SK-N-SH treated with all-trans-retinoic acid at 6 μM for 48 hours (cell line): ENCODE measurements around the gene ZHX3.
"Not testable (repeated sequence)": the region's sequence is repeated elsewhere in the genome, so short reads cannot be mapped to it uniquely, and the experiment has no call there.

Experiments used
- ATAC-seq: fragments of 200-7000 bp; cut with Tn5 transposase; 3 replicates; pipeline ENCODE4 v1.9.1; 2020; ENCODE audit warnings: mild to moderate bottlenecking, moderate library complexity
- ARNTL ChIP-seq: fragments of 450-650 bp; formaldehyde crosslinking; IDR thresholded peaks from 2 replicates; pipeline ENCODE4 v1.5.0; 2020; ENCODE audit warnings: low read depth, mild to moderate bottlenecking, moderate library complexity, borderline replicate concordance
- BACH2 ChIP-seq: fragments of 250-450 bp; sonication (Bioruptor Pico); IDR thresholded peaks from 2 replicates; pipeline ENCODE4 v1.9.0; 2021; ENCODE audit warnings: mild to moderate bottlenecking, borderline replicate concordance
- ESRRG ChIP-seq: fragments of 250-450 bp; sonication (Bioruptor Pico); IDR thresholded peaks from 2 replicates; pipeline ENCODE4 v1.6.1; 2021; ENCODE audit warnings: mild to moderate bottlenecking
- GLIS3 ChIP-seq: fragments of 250-450 bp; sonication (Bioruptor Pico); IDR thresholded peaks from 2 replicates; pipeline ENCODE4 v1.5.0; 2020; ENCODE audit warnings: mild to moderate bottlenecking, moderate library complexity
- OSR1 ChIP-seq: fragments of 250-450 bp; sonication (Bioruptor Pico); IDR thresholded peaks from 2 replicates; pipeline ENCODE4 v1.8.0; 2022; ENCODE audit warnings: moderate library complexity, mild to moderate bottlenecking, inconsistent platforms
- PPARA ChIP-seq: fragments of 250-450 bp; sonication (Bioruptor Pico); IDR thresholded peaks from 2 replicates; pipeline ENCODE4 v1.5.0; 2020; ENCODE audit warnings: mild to moderate bottlenecking, borderline replicate concordance
- RARB ChIP-seq: fragments of 250-450 bp; sonication (Bioruptor Pico); IDR thresholded peaks from 2 replicates; pipeline ENCODE4 v1.8.0; 2021; ENCODE audit warnings: mild to moderate bottlenecking, moderate library complexity
- SNAI2 ChIP-seq: fragments of 250-450 bp; sonication (Bioruptor Pico); IDR thresholded peaks from 2 replicates; pipeline ENCODE4 v1.5.0; 2020; ENCODE audit warnings: mild to moderate bottlenecking, moderate library complexity
- TCF4 ChIP-seq: fragments of 250-450 bp; sonication (Bioruptor Pico); IDR thresholded peaks from 2 replicates; pipeline ENCODE4 v1.8.0; 2021; ENCODE audit warnings: mild to moderate bottlenecking, moderate library complexity, borderline replicate concordance
- TOX ChIP-seq: fragments of 250-450 bp; sonication (Bioruptor Pico); IDR thresholded peaks from 2 replicates; pipeline ENCODE4 v1.8.0; 2021; ENCODE audit warnings: mild to moderate bottlenecking, moderate library complexity, borderline replicate concordance
- ZC3H10 ChIP-seq: fragments of 250-450 bp; sonication (Bioruptor Pico); IDR thresholded peaks from 2 replicates; pipeline ENCODE4 v1.5.1; 2021; ENCODE audit warnings: mild to moderate bottlenecking, moderate library complexity
- ZFP3 ChIP-seq: fragments of 250-450 bp; sonication (Bioruptor Pico); IDR thresholded peaks from 2 replicates; pipeline ENCODE4 v1.5.0; 2020; ENCODE audit warnings: mild to moderate bottlenecking, moderate library complexity
- ZFP30 ChIP-seq: fragments of 450-650 bp; formaldehyde crosslinking; IDR thresholded peaks from 2 replicates; pipeline ENCODE4 v1.5.0; 2022; ENCODE audit warnings: mild to moderate bottlenecking, moderate library complexity
- ZNF565 ChIP-seq: fragments of 450-650 bp; formaldehyde crosslinking; conservative IDR thresholded peaks from 2 replicates; pipeline ENCODE4 v1.5.0; 2020; ENCODE audit warnings: low read depth, mild to moderate bottlenecking, moderate library complexity
- TF ChIP-seq, protein P1 (sequence below): fragments of 250-450 bp; sonication (Bioruptor Pico); IDR thresholded peaks from 2 replicates; pipeline ENCODE4 v1.8.0; 2020; ENCODE audit warnings: mild to moderate bottlenecking, moderate library complexity, borderline replicate concordance
- TF ChIP-seq, protein P2 (sequence below): fragments of 250-450 bp; sonication (Bioruptor Pico); IDR thresholded peaks from 2 replicates; pipeline ENCODE4 v1.5.1; 2021; ENCODE audit warnings: mild to moderate bottlenecking, moderate library complexity
- TF ChIP-seq, protein P3 (sequence below): fragments of 250-450 bp; sonication (Bioruptor Pico); IDR thresholded peaks from 2 replicates; pipeline ENCODE4 v1.5.0; 2020; ENCODE audit warnings: mild to moderate bottlenecking, moderate library complexity
- TF ChIP-seq, protein P4 (sequence below): fragments of 250-450 bp; sonication (Bioruptor Pico); IDR thresholded peaks from 2 replicates; pipeline ENCODE4 v1.8.0; 2021; ENCODE audit warnings: low read depth, mild to moderate bottlenecking, moderate library complexity, borderline replicate concordance

The ZHX3 gene

DNA sequence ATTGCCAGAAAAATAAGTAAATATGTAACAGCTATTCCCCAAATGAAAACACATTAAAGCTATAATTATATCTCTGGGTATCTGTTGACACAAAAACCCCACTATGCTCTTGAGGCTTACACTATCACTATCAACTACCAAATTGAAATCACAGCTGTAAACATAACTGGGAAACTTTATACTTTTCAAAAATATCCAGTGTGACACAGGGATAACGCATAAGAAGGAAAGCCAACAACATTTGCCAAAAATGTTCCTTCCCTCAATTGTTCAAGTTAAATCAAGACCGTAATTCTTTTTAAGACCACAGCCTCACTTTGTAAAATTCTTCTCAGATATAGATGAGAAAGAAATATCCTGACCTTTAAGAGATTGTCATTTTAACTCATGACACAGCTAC lies 3.1 kb downstream of the ZHX3 start:
- no peak for ATAC-seq
- TF ChIP-seq, protein P1, sequence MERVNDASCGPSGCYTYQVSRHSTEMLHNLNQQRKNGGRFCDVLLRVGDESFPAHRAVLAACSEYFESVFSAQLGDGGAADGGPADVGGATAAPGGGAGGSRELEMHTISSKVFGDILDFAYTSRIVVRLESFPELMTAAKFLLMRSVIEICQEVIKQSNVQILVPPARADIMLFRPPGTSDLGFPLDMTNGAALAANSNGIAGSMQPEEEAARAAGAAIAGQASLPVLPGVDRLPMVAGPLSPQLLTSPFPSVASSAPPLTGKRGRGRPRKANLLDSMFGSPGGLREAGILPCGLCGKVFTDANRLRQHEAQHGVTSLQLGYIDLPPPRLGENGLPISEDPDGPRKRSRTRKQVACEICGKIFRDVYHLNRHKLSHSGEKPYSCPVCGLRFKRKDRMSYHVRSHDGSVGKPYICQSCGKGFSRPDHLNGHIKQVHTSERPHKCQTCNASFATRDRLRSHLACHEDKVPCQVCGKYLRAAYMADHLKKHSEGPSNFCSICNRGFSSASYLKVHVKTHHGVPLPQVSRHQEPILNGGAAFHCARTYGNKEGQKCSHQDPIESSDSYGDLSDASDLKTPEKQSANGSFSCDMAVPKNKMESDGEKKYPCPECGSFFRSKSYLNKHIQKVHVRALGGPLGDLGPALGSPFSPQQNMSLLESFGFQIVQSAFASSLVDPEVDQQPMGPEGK (CRISPR knock-in tag), result no peak
- TF ChIP-seq OSR1 (CRISPR knock-in tag), result no peak
- TF ChIP-seq, protein P2, sequence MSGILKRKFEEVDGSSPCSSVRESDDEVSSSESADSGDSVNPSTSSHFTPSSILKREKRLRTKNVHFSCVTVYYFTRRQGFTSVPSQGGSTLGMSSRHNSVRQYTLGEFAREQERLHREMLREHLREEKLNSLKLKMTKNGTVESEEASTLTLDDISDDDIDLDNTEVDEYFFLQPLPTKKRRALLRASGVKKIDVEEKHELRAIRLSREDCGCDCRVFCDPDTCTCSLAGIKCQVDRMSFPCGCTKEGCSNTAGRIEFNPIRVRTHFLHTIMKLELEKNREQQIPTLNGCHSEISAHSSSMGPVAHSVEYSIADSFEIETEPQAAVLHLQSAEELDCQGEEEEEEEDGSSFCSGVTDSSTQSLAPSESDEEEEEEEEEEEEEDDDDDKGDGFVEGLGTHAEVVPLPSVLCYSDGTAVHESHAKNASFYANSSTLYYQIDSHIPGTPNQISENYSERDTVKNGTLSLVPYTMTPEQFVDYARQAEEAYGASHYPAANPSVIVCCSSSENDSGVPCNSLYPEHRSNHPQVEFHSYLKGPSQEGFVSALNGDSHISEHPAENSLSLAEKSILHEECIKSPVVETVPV (CRISPR knock-in tag), result no peak

DNA sequence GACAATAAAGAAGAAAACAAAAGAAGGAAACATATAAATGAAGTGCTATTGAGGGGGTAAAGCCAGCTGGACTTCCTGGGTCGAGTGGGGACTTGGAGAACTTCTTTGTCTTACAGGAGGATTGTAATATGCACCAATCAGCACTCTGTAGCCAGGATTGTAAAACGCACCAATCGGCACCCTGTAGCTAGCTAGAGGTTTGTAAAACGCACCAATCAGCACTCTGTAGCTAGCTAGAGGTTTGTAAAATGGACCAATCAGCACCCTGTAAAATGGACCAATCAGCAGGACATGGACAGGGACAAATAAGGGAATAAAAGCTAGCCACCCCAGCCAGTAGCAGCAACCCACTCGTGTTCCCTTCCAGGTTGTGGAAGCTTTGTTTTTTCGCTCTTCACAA lies 5.5 kb downstream of the ZHX3 start:
- ATAC-seq, result not testable (repeated sequence)

DNA sequence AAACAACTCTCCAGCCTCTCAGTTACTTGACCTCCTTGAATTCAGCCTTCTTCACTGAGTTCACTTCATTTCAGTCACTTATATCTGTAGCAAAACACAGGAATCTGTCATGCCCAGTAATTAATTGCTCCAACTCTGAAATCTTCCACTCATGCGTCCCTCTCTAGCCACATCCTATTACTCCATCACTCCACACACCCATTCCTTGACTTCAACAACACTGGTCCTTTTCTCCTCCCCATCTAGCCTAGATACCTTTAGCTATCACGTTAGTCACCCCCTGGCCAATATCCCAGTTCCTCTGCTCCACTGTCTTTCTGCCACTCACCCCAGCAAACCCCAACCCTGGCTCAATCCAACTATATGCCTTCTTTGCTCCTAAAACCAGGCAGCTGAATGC lies 7.7 kb downstream of the ZHX3 start:
- TF ChIP-seq ZFP30 (CRISPR knock-in tag), result no peak
- no peak for TF ChIP-seq PPARA (CRISPR knock-in tag)
- no peak for TF ChIP-seq ESRRG (CRISPR knock-in tag)
- TF ChIP-seq ZC3H10 (CRISPR knock-in tag), result no peak
- no peak for TF ChIP-seq ARNTL (CRISPR knock-in tag)
- TF ChIP-seq, protein P1 (CRISPR knock-in tag), result no peak
- no peak for TF ChIP-seq ZFP3
- no peak for TF ChIP-seq OSR1 (CRISPR knock-in tag)
- TF ChIP-seq SNAI2 (CRISPR knock-in tag), result no peak
- TF ChIP-seq, protein P2 (CRISPR knock-in tag), result no peak
- TF ChIP-seq, protein P3, sequence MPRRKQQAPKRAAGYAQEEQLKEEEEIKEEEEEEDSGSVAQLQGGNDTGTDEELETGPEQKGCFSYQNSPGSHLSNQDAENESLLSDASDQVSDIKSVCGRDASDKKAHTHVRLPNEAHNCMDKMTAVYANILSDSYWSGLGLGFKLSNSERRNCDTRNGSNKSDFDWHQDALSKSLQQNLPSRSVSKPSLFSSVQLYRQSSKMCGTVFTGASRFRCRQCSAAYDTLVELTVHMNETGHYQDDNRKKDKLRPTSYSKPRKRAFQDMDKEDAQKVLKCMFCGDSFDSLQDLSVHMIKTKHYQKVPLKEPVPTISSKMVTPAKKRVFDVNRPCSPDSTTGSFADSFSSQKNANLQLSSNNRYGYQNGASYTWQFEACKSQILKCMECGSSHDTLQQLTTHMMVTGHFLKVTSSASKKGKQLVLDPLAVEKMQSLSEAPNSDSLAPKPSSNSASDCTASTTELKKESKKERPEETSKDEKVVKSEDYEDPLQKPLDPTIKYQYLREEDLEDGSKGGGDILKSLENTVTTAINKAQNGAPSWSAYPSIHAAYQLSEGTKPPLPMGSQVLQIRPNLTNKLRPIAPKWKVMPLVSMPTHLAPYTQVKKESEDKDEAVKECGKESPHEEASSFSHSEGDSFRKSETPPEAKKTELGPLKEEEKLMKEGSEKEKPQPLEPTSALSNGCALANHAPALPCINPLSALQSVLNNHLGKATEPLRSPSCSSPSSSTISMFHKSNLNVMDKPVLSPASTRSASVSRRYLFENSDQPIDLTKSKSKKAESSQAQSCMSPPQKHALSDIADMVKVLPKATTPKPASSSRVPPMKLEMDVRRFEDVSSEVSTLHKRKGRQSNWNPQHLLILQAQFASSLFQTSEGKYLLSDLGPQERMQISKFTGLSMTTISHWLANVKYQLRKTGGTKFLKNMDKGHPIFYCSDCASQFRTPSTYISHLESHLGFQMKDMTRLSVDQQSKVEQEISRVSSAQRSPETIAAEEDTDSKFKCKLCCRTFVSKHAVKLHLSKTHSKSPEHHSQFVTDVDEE, result no peak
- TF ChIP-seq ZNF565, result no peak
- no peak for TF ChIP-seq TCF4 (CRISPR knock-in tag)
- TF ChIP-seq GLIS3 (CRISPR knock-in tag), result no peak
- TF ChIP-seq BACH2 (CRISPR knock-in tag), result no peak
- TF ChIP-seq TOX (CRISPR knock-in tag), result no peak
- no peak for TF ChIP-seq RARB (CRISPR knock-in tag)
- TF ChIP-seq, protein P4, sequence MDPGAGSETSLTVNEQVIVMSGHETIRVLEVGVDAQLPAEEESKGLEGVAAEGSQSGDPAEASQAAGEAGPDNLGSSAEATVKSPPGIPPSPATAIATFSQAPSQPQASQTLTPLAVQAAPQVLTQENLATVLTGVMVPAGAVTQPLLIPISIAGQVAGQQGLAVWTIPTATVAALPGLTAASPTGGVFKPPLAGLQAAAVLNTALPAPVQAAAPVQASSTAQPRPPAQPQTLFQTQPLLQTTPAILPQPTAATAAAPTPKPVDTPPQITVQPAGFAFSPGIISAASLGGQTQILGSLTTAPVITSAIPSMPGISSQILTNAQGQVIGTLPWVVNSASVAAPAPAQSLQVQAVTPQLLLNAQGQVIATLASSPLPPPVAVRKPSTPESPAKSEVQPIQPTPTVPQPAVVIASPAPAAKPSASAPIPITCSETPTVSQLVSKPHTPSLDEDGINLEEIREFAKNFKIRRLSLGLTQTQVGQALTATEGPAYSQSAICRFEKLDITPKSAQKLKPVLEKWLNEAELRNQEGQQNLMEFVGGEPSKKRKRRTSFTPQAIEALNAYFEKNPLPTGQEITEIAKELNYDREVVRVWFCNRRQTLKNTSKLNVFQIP (CRISPR knock-in tag), result no peak
- ATAC-seq, result peak; percentile 41; the same call in 2 of the 3 replicates
